Middle frontal gyrus (tissue), 1 donor: Measurements from ENCODE around the gene ANTKMT.

Source experiments
- DNase-seq: peaks from one replicate; pipeline ENCODE4 v3.0.0-alpha.2; 2015; ENCODE audit warnings: low spot score; ENCODE audit errors: extremely low spot score

Gene ANTKMT

DNA sequence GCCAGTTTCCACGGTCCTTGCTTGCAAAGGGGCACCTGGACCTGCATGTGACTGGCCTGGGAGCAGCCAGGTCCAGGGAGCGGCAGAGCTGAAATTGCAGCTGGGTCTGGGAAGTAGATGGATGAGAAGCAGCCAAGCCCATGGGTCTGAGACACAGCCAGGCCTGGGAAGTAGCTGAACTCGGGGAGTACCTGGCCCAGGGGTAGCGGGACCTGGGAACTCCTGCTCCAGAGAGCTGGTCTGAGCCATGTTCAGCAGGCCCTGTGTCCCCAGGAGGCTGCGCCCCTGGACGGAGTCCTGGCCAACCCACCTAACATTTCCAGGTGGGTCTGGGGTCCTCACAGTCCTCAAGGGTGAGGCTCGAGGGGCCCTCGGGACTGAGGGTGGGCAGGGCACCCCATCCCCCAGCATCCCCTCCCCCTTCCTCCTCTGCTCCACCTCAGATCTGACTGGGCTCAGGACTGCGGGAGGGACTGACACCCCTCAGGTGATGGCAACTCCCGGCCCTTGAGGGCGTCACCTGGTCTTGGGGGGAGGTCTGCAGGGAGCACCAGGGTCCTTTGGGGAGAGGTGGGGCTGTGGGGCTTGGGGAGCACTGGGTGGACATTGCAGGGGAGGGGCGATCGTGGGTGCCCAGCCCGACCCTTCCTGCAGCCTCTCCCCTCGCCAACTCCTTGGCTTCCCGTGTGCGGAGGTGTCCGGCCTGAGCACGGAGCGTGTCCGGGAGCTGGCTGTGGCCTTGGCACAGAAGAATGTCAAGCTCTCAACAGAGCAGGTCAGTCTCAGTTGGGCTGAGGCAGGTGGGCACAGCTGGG lies 42.6 kb downstream of the ANTKMT start:
- no peak for DNase-seq

DNA sequence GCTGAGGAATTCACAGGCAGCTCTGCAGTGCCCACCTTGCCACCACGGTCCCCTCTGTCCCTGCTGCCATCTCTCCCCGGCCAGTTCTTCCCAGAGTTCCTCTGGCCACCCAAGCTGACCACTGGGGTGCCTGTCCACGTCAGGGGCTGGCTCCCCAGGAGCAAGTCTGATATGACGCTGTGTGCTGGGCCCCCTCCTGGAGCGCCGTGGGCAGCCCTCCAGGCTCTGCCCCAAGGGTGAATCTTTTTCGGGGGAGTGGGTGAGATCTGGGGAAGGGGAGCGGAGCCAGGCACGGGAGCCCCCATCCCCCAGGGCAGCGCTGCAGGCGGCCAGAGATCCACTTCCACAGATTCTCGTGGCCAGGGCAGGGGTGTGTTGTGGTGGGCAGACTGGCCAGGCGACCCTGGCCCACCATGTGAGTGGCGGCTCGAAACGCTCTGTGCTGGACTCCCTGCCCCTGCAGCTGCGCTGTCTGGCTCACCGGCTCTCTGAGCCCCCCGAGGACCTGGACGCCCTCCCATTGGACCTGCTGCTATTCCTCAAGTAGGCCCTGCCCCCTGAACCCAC lies 43.3 kb downstream of the ANTKMT start:
- no peak for DNase-seq

DNA sequence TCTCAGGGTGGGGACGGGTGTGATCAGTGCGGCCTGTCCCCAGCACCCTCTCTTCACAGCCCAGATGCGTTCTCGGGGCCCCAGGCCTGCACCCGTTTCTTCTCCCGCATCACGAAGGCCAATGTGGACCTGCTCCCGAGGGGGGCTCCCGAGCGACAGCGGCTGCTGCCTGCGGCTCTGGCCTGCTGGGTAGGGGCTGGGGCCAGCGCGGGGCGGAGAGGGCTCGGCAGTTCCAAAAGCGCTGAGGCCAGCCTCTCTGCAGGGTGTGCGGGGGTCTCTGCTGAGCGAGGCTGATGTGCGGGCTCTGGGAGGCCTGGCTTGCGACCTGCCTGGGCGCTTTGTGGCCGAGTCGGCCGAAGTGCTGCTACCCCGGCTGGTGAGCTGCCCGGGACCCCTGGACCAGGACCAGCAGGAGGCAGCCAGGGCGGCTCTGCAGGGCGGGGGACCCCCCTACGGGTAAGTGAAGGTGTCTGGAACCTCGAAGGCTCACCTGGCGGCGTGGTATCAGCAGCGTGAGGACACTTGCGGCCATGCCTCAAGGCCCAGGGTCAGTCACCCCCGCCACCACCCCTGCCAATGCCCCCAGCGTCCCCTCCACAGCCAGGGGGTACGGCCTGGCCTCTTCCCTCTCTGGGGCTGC lies 44.0 kb downstream of the ANTKMT start:
- DNase-seq = no peak

DNA sequence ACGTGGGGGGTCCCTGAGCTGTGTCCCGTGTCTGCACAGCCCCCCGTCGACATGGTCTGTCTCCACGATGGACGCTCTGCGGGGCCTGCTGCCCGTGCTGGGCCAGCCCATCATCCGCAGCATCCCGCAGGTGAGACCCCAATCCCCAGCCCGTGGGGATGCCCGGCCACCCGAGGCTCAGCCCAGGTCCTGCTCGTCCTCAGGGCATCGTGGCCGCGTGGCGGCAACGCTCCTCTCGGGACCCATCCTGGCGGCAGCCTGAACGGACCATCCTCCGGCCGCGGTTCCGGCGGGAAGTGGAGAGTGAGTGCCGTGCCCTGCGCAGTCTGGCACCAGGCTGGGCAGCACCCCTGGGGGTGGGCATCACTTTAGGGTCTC lies 44.5 kb downstream of the ANTKMT start:
- no peak for DNase-seq

DNA sequence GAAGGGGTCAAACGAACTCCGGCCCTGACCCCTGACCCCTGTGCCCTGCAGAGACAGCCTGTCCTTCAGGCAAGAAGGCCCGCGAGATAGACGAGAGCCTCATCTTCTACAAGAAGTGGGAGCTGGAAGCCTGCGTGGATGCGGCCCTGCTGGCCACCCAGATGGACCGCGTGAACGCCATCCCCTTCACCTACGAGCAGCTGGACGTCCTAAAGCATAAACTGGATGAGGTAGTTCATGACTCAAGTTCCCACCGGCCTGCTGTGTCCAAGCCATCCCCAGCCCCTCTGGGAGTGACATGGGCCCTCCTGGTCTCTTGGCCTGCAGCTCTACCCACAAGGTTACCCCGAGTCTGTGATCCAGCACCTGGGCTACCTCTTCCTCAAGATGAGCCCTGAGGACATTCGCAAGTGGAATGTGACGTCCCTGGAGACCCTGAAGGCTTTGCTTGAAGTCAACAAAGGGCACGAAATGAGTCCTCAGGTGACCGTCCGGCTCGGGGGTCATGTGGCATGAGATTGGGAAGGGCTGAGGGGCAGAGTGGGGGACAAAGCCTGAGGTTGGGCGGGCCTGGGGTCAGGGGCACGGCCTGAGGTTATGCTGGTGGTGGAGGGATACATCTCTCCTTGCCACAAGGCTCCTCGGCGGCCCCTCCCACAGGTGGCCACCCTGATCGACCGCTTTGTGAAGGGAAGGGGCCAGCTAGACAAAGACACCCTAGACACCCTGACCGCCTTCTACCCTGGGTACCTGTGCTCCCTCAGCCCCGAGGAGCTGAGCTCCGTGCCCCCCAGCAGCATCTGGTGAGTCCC lies 45.3 kb downstream of the ANTKMT start:
- DNase-seq = no peak

DNA sequence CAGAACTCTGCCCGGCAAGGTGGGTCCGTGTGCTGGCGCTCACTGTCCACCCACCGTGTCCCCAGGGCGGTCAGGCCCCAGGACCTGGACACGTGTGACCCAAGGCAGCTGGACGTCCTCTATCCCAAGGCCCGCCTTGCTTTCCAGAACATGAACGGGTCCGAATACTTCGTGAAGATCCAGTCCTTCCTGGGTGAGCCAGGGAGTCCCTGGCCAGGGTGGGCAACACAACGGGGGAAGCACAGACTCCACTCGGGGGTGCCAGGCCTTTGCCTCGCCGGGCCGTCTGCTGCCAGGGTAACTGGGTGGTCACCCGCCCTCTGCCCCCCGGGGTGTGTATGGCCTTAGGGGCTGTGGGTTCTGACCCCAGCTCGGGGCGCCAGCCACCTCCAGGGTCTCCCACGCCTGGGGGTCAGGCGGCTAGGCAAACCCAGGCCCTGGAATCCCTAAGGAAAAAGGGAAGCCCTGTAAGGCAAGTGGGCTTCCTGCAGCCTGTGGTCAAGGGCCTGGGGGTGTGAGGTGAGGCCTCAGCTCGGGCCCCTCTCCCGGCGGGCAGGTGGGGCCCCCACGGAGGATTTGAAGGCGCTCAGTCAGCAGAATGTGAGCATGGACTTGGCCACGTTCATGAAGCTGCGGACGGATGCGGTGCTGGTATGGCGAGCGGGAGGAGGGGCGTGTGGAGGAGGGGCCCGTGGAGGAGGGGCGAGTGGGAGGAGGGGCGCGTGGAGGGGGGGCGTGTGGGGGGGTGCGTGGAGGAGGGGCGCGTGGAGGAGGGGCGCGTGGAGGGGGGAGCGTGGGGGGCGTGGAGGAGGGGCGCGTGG lies 46.1 kb downstream of the ANTKMT start:
- no peak for DNase-seq

DNA sequence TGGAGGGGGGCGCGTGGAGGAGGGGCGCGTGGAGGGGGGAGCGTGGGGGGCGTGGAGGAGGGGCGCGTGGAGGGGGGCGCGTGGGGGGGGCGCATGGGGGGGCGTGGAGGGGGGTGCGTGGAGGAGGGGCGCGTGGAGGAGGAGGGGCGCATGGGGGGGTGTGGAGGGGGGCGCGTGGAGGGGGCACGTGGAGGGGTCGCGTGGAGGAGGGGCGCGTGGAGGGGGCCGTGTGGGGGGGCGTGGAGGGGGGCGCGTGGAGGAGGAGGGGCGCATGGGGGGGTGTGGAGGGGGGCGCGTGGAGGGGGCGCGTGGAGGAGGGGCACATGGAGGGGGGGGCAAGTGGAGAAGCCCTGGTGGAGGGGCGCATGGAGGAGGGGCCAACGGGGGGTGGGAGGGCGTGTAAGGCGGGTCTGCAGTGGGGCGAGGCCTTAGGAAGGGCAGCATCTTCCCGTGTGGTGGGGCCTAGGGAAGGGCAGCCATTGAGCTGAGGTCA lies 46.8 kb downstream of the ANTKMT start:
- DNase-seq = no peak

DNA sequence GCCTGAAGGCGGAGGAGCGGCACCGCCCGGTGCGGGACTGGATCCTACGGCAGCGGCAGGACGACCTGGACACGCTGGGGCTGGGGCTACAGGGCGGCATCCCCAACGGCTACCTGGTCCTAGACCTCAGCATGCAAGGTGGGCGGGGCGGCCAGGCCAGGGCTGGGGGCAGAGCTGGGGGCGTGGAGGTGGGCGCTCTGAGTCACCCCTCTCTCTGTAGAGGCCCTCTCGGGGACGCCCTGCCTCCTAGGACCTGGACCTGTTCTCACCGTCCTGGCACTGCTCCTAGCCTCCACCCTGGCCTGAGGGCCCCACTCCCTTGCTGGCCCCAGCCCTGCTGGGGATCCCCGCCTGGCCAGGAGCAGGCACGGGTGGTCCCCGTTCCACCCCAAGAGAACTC lies 47.5 kb downstream of the ANTKMT start:
- no peak for DNase-seq

DNA sequence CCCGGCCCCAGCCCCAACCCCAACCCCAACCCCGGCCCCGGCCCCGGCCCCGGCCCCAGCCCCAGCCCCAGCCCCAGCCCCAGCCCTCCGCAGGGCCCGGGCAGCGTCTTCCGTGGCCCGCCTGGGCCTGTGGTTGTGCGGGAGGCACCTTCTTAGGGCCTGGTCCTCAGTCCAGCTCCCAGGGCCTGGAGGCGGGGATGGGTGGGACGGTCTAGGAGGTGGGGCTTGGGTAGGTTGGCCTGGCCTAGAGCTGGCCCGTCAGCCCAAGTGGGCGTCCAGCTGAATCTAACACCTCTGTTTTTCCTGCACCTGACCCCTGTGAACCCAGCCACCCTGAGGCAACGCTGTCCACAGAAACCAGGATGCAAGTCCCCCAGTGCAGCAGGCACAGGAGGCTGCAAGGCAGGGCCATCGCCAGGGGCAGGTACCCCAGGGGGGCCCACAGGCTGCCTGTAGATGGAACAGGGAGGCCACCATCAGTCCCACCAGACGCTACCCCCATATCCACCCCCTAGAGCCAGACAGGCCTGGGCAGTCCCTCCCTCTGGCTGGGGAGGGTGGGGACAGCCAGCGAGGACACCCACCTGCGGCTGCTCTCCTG lies 48.3 kb downstream of the ANTKMT start:
- no peak for DNase-seq

DNA sequence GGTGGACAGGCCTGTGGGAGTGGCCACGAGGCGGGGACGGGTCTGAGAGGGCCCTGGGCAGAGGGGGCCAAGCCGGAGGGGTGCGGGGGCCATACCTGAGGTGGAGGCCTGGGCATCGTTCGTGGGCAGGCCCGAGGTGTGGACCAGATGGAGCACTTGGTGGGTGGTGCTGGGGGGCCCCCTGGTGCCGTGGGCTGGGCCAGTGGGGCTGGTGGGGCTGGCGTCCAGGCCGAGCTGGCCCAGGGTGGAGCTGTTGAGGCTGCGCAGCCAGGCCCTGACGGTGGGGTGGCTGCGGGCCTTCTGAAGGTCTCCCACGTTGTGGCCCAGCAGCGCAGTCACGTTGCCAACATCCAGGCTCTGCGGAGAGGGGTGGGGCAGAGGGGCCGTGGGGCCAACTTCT lies 49.0 kb downstream of the ANTKMT start:
- DNase-seq = no peak

DNA sequence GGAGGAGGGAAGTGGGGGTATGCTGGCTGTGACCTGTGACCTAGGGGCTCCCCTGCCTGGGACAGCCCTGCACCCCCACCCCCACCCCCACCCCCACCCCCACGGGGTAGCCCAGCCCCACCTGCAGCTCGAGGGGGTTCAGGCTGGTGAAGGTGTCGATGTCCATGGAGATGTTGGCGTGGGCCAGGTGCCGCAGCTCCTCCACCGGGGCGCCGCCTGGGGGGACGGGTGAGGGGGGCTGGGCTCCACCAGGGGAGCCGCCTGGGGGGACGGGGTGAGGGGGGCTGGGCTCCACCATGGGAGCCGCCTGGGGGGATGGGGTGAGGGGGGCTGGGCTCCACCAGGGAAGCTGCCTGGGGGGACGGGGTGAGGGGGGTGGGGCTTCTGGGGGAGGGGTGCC lies 49.5 kb downstream of the ANTKMT start:
- DNase-seq = no peak
